Left ventricle myocardium superior (tissue), 1 donor: ENCODE results near the gene TBRG4. TPM values are rescaled to one million over a fixed set of nuclear protein-coding genes. Genes with fewer than 3 reads are reported as not detected.
A peak's percentile ranks its signal among the peaks of the same experiment; 100 is the strongest.
"Not testable (repeated sequence)": the region's sequence is repeated elsewhere in the genome, so short reads cannot be mapped to it uniquely, and the experiment has no call there.

Experiments used
- ATAC-seq: fragments of 200-7000 bp; cut with Tn5 transposase; one replicate; pipeline ENCODE4 v1.9.1; 2020; ENCODE audit warnings: mild to moderate bottlenecking, moderate library complexity
- DNase-seq: peaks from one replicate; pipeline ENCODE4 v3.0.0-alpha.2; 2020
- intact Hi-C: fragments of 100-400 bp; cut with micrococcal nuclease; formaldehyde crosslinking; loops from one replicate; pipeline ENCODE4 v1.11.0; 2022
- long read RNA-seq: library from polyadenylated mRNA; unstranded; transcript quantifications from one replicate; pipeline ENCODE4 v2.0.0, GENCODE V29; 2021
- total RNA-seq: library from RNA; stranded (reverse); fragmentation: NEBNext Ultra II Directional; extraction: Animal tissue kit (Norgen Biotek cat#: 25700); gene quantifications from one replicate; pipeline ENCODE4 v1.2.1, GENCODE V29; 2021
- donor health status: DM: no; HTN: yes; CAD: no; lungs with severe emphysema.

Gene TBRG4
- total RNA-seq: 83.0 TPM
- long read RNA-seq, transcript TBRG4-203 (9 exons, 2,225 nt): minor isoform, 17 of 199 reads
- long read RNA-seq, transcript TBRG4-202 (9 exons, 1,917 nt): minor isoform, 51 of 199 reads
- long read RNA-seq, transcript TBRG4-201 (11 exons, 2,243 nt): major isoform, 61 of 199 reads
- long read RNA-seq, partial matches to known transcripts: 16 of 199 reads
- long read RNA-seq, other reads (novel, unspliced or antisense): 52 of 199 reads

DNA sequence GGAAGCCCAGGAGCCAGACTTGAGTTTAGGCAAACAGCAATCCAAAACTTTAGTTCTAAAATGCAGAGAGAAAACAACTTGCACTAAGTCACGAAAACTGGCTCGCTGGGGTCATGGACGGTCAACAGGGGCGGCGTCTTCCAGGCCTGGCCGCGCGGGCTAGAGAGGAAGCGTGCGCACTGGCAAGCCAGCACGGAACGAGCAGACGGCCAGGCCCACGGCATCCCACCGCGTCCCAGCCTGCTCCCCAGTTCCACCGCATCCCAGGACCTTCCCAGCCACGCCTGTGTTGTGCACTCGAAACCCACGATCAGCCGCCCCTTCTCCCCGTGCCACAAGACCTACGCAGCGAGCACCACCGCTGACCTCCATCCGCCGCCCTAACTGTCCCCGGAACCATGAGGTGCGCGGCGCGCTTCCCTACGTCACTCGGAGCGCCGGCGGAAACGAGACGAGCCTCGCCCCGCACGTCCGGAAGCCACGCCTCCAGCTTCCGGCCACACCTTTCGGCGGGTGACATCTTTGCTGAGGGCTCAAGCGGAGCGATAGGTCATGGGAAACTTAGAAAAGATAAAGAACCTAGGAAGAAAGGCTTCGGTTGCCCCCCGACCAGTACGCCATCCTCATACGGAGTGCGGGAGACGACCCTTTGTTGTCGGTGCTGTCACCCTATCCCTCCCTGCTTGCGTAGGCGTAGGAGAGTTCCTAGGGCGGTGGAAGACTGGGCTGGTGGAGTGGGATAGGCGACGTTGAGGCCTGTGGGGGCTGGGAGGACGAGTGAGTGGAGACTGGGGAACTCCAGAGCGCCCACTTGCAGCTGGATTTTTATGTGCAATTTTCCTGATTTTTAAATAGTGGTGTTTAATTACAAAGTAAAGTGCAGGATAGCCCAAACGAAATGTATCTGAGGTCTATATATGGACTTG, at the start of gene TBRG4:
Gene TBRG4, minus strand, starts transcription at position 400 of the 926 bp plus-strand sequence. CDS start 2,460 bp downstream, outside the sequence.
- peak; percentile 99 for ATAC-seq
- intact Hi-C loops: loop anchor here (10.0 kb wide), 1 partner anchor 127 kb away; no protein-coding TSS in a partner anchor

DNA sequence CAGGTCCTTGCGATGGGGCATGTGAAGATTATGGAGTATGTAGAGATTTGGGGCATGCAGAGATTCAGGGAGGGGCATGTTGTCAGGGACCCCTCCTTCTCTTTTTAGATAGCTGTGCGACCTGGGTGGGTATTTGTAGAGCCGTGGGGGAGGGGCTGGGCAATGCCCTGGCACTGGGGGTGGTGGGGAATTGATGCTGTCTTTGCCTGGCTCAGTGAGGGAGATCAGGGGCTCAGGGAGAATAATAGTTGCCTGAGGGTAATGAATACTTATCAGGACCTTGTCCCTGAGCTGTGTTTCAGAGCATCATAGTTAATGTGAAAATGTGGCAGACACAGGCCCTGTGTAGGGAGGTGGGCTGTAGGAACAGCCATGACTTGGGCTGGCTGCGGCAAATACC, 49.6 kb upstream of the TBRG4 start:
- intact Hi-C loops: loop anchor here (10.0 kb wide), 1 partner anchor 694 kb away; no protein-coding TSS in a partner anchor
- ATAC-seq (no peak), DNase-seq (no peak)

More for the DNA sequence above, at the start of gene TBRG4:
- peak; percentile 98 for DNase-seq

DNA sequence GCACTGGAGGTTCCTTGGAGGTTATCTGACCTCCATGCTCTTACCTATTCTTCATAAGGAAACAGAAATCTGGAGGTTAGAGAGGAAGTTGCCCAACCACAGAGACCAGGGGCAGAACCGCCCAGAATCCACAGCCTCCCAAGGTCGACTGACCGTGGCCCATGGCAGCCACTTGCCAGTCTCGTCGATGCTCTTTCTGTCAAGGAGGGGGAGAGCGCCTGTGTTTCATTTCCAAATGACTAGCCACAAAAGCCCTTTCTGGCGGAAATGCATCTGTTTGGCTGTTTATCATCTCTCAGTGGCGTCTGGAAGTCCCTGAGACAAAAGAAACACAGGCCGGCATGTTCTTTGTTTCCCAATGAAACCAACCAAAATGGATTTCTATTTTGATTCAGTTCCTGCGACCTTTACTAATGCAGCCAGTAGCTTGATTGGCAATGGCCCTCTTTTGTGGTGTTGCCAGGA, 49.0 kb upstream of the TBRG4 start:
- intact Hi-C loops: loop anchor here (10.0 kb wide), 1 partner anchor 694 kb away; no protein-coding TSS in a partner anchor
- DNase-seq (no peak), ATAC-seq (peak; percentile 11)

DNA sequence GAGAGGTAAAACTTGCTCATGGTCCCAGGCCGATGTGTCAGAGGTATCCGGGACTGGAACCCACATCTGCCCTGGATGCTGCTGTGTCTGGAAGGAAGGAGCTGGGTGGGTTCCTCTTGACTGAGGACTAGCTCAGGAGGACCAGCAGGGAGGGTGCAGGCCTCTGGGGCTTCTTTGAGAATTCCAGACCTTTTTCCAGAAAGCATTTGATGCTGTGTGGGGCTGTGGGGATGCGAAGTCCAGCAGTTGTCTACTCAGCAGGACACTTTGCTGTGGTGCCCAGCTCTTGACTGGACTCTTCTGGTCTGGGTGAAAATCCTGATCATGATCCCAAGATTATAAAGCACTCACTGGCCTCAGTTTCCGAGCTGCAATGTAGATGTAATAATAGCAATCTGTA, 47.8 kb upstream of the TBRG4 start:
- DNase-seq (no peak), ATAC-seq (no peak)
- intact Hi-C loops: no loop called here

DNA sequence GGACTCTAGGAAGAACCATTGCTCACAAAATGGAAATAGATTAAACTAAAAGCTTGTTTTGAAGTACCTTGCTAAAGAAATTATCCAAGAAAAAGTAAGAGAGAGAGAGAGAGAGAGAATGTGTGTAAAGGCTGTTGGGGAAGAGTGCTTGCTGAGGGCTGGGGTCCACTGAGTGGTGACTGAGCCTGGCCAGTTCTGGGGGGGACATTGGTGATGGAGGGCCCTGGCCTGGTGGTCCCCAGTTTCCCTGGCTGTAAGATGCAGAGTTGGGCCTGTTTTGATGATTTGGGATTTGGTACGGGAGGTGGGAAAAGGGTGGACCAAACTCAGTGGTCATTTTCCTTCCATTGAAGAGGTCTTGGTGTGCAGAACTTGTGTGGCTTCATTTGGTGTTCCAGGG, 47.0 kb upstream of the TBRG4 start:
- DNase-seq: no peak
- no peak for ATAC-seq
- intact Hi-C loops: no loop called here

DNA sequence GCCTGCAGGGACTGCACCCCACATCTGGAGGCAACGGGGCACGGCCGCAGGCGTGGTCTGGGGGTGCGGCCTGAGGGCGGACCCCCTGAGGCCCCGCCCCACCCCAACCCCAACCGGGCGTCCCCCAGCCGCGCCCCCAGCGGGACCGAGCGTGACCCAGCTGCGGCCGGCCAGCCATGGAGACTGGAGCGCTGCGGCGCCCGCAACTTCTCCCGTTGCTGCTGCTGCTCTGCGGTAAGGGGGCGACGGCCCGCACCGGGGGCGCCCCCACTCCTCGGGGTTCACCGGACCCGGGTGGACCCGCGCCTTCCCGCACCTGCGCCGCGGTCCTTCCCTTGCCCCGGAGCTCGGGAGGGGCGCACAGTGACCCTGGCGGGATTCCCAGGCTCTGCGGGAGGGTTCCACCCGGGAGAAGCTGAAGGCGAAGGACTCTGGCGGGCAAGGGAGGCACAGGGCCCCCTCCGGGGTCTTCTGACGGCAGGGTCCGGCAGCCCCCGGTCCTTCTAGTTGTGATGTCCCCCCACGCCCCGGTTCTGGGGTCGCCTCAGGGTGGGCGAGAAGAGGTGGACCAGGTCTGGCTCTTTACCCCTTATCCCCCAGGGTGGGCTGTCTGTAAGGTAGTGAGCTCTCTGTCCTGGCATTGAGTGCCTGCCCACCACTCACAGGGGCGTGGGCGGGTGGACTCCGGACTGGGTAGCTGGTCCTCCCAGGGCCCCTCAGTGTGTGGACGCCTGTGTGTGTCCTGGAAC, 46.3 kb upstream of the TBRG4 start, which contains the start of gene RAMP3:
Gene RAMP3, plus strand, starts transcription at position 139 of the 749 bp plus-strand sequence. Its CDS starts 38 bp downstream, at position 177.
- peak; percentile 63 for ATAC-seq
- DNase-seq: peak; percentile 61

DNA sequence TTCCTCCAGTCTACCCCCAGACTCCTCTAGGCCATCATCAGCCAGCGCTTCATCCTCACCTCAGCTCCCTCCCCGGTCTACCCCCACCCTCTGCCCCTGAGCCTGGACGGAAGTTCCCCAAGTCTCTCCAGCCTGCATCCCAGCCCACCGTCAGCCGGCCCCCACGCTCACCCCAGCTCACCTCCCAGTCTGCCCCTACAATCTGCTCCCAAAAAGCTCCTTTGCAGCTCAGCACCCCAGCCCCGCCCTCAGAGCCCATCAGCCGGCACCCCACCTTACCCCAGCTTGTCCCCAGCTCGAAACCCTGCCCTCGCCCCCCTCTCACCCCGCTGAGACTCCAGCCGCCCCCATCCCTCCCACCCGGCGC, 45.8 kb upstream of the TBRG4 start:
- no peak for ATAC-seq
- no peak for DNase-seq
- intact Hi-C loops: no loop called here

More for the DNA sequence above, 46.3 kb upstream of the TBRG4 start, which contains the start of gene RAMP3:
- intact Hi-C loops: no loop called here

DNA sequence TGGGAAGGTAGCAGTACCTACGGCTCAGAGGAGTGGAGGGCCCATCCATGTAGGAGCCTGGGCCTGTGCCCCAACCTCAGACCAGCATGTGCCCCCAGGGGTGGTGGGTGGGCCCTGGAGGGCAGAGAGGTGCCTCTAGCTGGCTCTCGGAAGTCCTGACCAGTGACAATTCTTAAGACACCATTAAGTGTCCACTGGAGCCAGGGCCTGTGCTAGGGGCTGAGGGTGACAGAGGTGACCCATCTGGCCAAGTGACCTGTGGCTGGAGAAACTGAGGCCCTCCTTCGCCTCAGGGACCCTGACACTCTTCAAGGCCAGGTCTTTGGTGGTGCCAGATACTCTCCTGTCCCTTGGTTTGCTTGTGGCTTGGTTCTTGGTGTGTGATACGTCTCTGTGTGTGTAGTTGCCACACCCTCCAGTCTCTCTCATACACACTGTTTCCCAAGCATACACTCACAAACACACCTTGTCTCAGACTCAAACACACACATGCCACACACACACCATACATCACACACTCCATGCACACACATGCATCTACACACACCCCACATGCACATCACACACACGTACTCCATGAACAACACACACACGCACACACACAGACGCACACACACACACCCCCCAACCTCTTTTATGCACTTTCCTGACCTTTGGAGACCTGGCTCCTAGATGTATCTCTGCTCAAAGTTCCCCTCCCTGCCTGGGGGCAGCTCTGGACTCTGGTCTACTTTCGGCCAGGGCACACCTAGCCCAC, 45.2 kb upstream of the TBRG4 start:
- no peak for ATAC-seq
- DNase-seq: no peak
- intact Hi-C loops: no loop called here

DNA sequence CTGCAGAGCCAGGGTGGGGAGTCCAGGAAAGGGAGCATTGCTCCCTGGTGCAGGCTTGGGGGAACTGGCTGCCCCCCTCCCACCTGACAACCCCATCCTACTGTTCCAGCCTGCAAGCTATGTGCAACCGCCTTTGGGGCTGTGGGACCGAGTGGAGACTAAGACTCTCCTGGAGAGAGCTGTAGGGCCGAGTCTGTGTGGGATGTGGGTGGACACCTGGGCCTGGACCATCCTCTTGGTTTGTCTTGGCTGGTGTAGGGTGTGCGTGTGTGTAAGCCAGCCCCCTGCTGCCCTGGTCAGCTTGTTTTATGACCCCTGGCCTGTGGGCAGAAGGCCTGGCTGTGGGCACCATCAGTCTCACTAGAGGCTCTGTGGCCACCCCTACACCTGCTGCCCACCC, 44.4 kb upstream of the TBRG4 start:
- no peak for DNase-seq
- intact Hi-C loops: no loop called here
- no peak for ATAC-seq

DNA sequence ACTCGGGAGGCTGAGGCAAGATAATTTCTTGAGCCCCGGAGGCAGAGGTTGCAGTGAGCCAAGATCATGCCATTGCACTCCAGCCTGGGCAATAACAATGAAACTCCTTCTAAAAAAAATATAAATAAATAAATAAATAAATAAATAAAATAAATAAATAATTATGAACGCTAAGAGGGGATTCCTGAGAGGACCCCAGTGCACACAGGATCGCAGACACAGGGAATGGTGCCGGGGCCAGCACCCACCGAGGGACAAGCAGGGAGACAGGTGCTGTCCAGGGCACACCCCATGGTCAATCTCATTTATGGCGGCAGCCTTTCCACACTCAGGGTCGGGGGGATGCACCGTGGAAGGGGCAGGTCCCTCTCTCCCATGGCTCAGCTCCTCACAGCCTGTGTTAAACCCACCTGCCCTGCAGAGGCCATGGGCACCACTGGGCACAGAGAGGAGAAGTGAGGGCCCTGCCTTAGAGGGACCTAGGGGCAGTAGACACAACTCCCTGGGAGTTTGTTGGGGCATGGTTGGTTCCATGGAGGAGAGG, 43.9 kb upstream of the TBRG4 start:
- no peak for ATAC-seq
- intact Hi-C loops: no loop called here
- DNase-seq: no peak

DNA sequence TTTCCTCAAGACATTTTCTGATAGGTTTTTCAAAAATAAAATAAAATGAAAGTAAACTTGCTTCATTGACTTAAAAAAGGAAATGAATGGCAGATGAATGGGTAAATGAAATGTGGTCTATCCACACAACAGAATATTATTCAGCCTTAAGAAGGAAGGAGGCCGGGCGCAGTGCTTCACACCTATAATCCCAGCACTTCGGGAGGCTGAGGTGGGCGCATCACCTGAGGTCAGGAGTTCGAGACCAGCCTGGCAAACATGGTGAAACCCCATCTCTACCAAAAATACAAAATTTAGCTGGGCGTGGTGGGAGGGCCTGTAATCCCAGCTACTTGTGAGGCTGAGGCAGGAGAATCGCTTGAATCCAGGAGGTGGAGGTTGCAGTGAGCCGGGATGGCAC, 42.4 kb upstream of the TBRG4 start:
- DNase-seq, ATAC-seq: not testable (repeated sequence)
- intact Hi-C loops: loop anchor here (5.0 kb wide), 1 partner anchor 103 kb away; no protein-coding TSS in a partner anchor

DNA sequence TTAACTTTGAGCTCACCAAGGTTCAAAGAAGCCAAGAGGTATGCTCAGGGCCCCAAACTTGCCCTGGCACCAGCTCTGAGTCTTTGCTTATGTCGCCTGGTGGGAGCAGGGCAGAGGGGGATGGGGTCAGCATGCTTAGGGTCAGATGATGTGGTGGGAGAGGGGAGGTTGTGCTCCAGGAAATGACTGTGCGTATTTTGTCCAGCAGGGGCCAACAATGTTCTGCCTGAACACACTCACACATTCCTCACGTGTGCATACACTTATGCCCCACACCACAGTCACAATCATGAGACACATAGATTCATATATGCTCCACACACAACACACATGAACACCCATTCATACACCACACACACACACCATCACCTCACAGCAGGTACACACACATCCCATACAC, 41.7 kb upstream of the TBRG4 start:
- ATAC-seq (no peak), DNase-seq (no peak)
- intact Hi-C loops: loop anchor here (5.0 kb wide), 1 partner anchor 104 kb away; no protein-coding TSS in a partner anchor

DNA sequence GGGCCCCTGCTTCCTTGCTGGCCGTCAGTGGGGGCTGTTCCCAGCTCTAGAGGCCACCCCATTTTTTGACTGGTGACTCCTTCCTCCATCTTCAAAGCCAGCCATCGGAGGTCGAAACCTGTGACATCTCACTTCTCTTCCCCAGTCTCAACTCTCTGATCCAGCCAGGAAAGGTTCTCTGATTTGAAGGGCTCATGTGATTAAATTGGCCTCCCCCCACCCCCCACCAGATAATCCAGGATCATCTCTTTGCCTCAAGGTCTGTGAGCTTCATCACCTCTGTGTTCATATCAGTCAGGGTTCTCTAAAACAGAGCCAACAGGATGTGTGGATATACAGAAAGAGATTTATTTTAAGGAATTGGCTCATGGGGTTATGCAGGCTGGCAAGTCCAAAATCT, 40.5 kb upstream of the TBRG4 start:
- ATAC-seq: no peak
- intact Hi-C loops: loop anchor here (5.0 kb wide), 1 partner anchor 105 kb away; no protein-coding TSS in a partner anchor
- no peak for DNase-seq

DNA sequence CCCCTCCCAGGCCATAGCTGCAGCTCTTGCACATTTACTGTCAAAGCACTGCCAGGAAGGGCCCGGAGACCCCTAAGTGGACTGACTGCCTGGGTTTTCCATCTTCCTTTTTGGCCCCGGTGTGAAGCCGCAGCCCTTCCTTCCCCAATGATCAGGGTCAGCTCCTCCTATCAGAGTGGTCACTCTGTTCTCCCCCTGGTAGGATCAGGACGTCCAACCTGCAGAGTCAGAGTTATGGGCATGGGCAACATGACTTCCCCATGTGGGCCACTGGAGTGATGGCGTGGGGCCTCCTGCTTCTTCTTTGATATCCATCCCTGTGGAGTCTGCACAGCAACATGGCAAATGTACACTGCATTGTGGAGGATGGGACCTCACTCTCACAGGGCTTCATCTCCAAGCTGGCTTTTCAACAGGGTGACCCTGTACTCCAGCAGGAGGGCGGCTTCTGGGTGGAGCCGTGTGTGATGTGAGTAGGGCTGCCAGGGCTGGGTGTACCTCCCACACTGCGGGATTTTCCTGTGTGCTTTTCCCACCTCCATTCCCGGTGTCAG, 39.7 kb upstream of the TBRG4 start:
- no peak for DNase-seq
- ATAC-seq: no peak
- intact Hi-C loops: loop anchor here (5.0 kb wide), 1 partner anchor 106 kb away; no protein-coding TSS in a partner anchor

DNA sequence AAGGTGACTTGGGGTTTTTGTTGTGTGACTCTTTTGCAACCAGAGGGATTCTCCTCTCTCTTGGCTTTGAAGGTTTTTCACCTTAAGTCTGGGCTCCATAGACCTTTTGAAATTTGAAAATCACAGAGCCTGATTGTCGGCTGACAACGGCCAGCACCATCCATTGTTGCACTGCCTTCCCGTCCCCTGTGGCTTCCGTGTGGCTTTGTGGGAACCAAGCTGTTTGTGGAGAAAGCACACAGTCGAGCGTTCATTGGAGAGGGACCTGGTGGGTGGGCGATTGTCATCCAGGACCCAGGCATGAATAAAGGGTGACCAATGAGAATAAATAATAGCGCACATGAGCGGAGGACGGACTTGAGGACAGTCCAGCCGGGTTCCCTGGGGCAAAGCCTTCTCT, 38.7 kb upstream of the TBRG4 start:
- intact Hi-C loops: loop anchor here (5.0 kb wide), 1 partner anchor 107 kb away; no protein-coding TSS in a partner anchor
- no peak for DNase-seq
- ATAC-seq: no peak

DNA sequence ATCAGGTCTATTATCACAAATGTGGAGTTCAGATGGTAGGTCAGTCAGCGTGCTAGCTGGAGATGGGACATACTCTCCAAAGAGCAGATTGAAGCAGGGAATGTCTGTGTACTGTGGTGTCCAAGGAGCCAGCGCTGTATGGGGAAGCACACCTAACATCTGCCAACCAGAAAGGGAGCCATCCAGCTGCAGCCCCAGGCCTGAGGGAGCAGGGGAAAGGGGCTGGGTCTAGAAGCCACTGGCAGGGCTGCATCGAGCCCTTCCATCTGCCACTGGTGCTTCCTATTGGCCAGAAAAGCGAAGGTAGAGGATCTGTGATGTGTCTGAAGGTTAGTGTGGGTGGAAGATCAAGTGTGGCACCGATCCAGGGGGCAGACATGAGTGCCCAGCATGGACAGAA, 38.1 kb upstream of the TBRG4 start:
- no peak for DNase-seq

DNA sequence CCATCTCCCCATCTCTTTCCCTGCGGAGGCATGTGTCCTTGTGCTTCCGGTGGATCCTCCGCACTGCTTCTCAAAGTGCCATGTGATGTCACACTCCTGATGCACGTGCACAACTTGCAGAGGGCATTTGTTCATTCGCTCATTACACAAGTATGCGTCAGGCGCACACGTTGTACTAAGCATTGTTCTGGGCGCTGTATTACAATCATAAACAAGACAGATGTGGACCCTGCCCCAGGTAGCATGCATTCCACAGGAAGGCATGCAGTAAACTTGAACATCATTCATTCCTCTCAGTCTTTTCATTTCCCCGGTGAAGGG, 37.1 kb upstream of the TBRG4 start:
- intact Hi-C loops: no loop called here
- DNase-seq: no peak
- ATAC-seq: no peak

More for the DNA sequence above, 38.1 kb upstream of the TBRG4 start:
- intact Hi-C loops: loop anchor here (5.0 kb wide), 1 partner anchor 108 kb away; no protein-coding TSS in a partner anchor
- ATAC-seq: no peak
